Mesothelial cell of epicardium (in vitro differentiated cells): ENCODE data around the gene ADAP1. TPM values are rescaled to one million over a fixed set of nuclear protein-coding genes. Genes with fewer than 3 reads are reported as not detected.

Source experiments
- DNase-seq, 2 experiments: peaks; one replicate each; pipeline ENCODE4 v3.0.0; 2021; ENCODE audit warnings: low spot score in 2 of 2; ENCODE audit not compliant: unreplicated experiment in 2 of 2
- H3K27ac Mint-ChIP-seq: 2 replicates; pipeline ENCODE4 v1.8.0; 2021; ENCODE audit warnings: mixed read lengths
- H3K27me3 Mint-ChIP-seq: 2 replicates; pipeline ENCODE4 v1.8.0; 2021; ENCODE audit warnings: low read depth, mixed read lengths
- H3K36me3 Mint-ChIP-seq: 2 replicates; pipeline ENCODE4 v1.8.0; 2021; ENCODE audit warnings: mixed read lengths
- H3K4me1 Mint-ChIP-seq: 2 replicates; pipeline ENCODE4 v1.8.0; 2021; ENCODE audit warnings: mixed read lengths
- H3K4me3 Mint-ChIP-seq: 2 replicates; pipeline ENCODE4 v1.8.0; 2021; ENCODE audit warnings: mild to moderate bottlenecking, moderate library complexity, mixed read lengths
- H3K9me3 Mint-ChIP-seq: 2 replicates; pipeline ENCODE4 v1.8.0; 2021; ENCODE audit warnings: mixed read lengths
- total RNA-seq: library from RNA; stranded (reverse); gene quantifications from 3 replicates; pipeline ENCODE4 v1.2.1, GENCODE V29; 2021
- TF ChIP-seq, protein P1 (sequence below): fragments of 200-600 bp; sonication (generic); IDR thresholded peaks from one replicate; pipeline ENCODE4 v1.5.0; 2021; ENCODE audit warnings: antibody characterized with exemption; ENCODE audit not compliant: unreplicated experiment

Gene ADAP1
- total RNA-seq, 1 donor from 2014 or later, result 4.0 TPM

DNA sequence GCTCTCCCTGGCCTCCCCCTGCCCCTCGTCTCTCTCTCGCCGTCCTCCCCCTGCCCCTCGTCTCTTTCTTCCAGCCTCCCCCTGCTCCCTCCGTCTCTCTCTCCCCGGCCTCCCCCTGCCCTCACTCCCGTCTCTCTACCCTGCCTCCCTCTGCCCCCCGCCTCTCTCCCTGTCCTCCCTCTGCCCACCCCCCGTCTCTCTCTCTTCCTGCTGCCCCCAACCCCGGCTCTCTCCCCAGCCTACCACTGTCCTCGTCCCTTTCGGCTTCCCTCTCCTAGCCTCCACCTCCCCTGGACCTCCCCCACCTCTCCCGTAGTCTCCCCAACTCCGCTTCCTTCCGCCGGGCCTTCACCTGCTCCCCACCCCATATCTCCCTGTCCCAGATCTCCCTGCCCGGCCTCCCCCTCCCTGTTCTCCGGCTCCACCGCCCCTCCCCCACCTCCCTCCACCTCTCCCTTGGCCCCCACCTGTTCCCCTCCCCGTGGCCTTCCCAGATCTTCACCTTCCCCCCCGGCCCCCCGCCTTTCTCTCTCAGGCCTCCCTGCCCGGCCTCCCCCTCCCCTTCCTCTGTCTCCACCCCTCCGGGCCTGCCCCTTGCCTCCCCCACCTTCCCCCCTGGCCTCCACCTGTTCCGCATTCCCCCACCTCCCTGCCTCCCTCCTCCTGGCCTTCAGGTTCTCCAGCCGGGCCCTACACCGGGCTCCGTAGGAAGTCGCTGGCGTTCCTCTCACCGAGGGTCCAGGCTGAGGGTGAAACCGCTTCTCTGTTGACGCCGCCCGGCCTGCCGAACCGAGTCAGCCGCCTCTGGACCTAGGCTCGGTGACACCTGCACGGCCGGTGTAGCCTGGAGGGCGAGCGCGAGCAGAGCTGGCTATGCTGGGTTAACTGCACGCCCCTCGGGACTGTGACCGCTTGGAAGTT is 76.9 kb downstream of the ADAP1 start:
- no peak for DNase-seq
- TF ChIP-seq, protein P1, sequence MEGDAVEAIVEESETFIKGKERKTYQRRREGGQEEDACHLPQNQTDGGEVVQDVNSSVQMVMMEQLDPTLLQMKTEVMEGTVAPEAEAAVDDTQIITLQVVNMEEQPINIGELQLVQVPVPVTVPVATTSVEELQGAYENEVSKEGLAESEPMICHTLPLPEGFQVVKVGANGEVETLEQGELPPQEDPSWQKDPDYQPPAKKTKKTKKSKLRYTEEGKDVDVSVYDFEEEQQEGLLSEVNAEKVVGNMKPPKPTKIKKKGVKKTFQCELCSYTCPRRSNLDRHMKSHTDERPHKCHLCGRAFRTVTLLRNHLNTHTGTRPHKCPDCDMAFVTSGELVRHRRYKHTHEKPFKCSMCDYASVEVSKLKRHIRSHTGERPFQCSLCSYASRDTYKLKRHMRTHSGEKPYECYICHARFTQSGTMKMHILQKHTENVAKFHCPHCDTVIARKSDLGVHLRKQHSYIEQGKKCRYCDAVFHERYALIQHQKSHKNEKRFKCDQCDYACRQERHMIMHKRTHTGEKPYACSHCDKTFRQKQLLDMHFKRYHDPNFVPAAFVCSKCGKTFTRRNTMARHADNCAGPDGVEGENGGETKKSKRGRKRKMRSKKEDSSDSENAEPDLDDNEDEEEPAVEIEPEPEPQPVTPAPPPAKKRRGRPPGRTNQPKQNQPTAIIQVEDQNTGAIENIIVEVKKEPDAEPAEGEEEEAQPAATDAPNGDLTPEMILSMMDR, result no peak
- peaks cover 24% of the 10 kb centered on the region for H3K4me1 Mint-ChIP-seq
- peak overlapping the region; percentile 93 for H3K27ac Mint-ChIP-seq
- H3K36me3 Mint-ChIP-seq, result peaks cover 7% of the 10 kb centered on the region
- no peaks in the 10 kb centered on the region for H3K27me3 Mint-ChIP-seq
- H3K4me3 Mint-ChIP-seq, result peak overlapping the region; percentile 87
- H3K9me3 Mint-ChIP-seq, result no peaks in the 10 kb centered on the region

DNA sequence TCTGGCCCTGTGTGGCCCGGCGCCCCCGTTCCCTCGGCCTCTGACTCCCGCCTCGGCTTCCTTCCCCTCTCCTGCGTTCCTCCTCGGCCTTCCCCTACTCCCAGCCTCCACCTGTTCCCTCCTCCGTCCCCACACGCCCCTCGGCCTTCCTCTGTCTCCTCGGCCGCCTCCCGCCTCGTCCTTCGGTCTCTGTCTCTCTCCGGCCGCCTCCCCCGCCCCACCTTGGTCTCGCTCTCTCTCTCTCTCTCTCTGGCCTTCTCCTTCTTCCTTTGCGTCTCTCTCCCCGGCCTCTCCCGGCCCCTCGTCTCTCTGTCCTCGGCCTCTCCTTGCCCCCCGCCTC is 77.5 kb downstream of the ADAP1 start:
- H3K4me1 Mint-ChIP-seq, result peaks cover 24% of the 10 kb centered on the region
- no peaks in the 10 kb centered on the region for H3K27me3 Mint-ChIP-seq
- H3K36me3 Mint-ChIP-seq, result peaks cover 13% of the 10 kb centered on the region
- TF ChIP-seq, protein P1, result no peak
- H3K9me3 Mint-ChIP-seq, result no peaks in the 10 kb centered on the region
- peak overlapping the region; percentile 93 for H3K27ac Mint-ChIP-seq
- H3K4me3 Mint-ChIP-seq, result peak overlapping the region; percentile 87
- no peak for DNase-seq

- Mint-ChIP-seq H3K27ac (peak within 1 kb of the TSS; percentile 95), H3K9me3 (no peaks in the 10 kb centered on the region), H3K4me1 (peaks cover 24% of the 10 kb centered on the region)
Measured at GRCh38 chr7:876077-876971, 78.2 kb downstream of the ADAP1 start, which contains the start of gene GET4. TSS of gene GET4 (plus strand) at chr7:876554. CDS start at chr7:876646, 92 bp downstream.

GRCh38 chr7:875476-876076 is 78.9 kb downstream of the ADAP1 start:
- Mint-ChIP-seq H3K4me3 (no peak overlapping the region), H3K4me1 (peaks cover 24% of the 10 kb centered on the region), H3K9me3 (no peaks in the 10 kb centered on the region), H3K27ac (peak overlapping the region; percentile 95), H3K27me3 (no peaks in the 10 kb centered on the region), H3K36me3 (peaks cover 20% of the 10 kb centered on the region)
- no peak for DNase-seq
- TF ChIP-seq, protein P1, result no peak

More at GRCh38 chr7:876077-876971, 78.2 kb downstream of the ADAP1 start, which contains the start of gene GET4:
- peak; percentile 95 to 99 for DNase-seq
- no peaks in the 10 kb centered on the region for H3K27me3 Mint-ChIP-seq
- H3K36me3 Mint-ChIP-seq, result peaks cover 16% of the 10 kb centered on the region
- TF ChIP-seq, protein P1, result peak; percentile 6
- peak within 1 kb of the TSS; percentile 87 for H3K4me3 Mint-ChIP-seq

DNA sequence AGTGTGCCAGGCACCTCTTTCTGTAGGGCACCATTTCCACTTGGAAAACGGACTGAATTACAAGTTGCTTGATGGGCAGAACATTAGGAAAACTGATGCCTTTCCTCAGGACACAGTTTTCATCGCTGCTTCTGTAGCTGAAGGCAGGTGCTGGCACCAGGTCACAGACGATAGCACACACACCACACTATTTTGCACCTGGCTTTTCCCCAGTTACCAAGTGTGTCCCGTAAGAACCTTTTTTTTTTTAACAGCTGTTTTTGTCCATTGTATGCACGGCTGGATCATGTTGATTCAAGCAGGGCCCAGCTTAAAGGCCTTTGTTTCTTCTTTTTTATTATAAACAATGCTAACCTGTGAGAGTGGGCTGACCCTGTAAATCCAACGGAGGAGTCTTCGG is 79.4 kb downstream of the ADAP1 start:
- peak overlapping the region; percentile 95 for H3K27ac Mint-ChIP-seq
- H3K4me3 Mint-ChIP-seq, result no peak overlapping the region
- H3K9me3 Mint-ChIP-seq, result no peaks in the 10 kb centered on the region
- H3K27me3 Mint-ChIP-seq, result no peaks in the 10 kb centered on the region
- DNase-seq, result no peak
- H3K4me1 Mint-ChIP-seq, result peaks cover 24% of the 10 kb centered on the region
- TF ChIP-seq, protein P1, result no peak
- H3K36me3 Mint-ChIP-seq, result peaks cover 21% of the 10 kb centered on the region
